ENCODE measurements around the gene ENG. TPM values are rescaled to one million over a fixed set of nuclear protein-coding genes. Genes with fewer than 3 reads are reported as not detected.

The ENG gene
- polyA plus RNA-seq (2012; rRNA removed), result 8.8 and 18.8 TPM in 2 replicates
- 8.8 and 16.2 TPM in 2 replicates for polyA plus RNA-seq (2012; cell fraction: cytosol; rRNA removed)
- 25.8 and 27.5 TPM in 2 replicates for polyA plus RNA-seq (2012; cell fraction: nucleus; rRNA removed)

- WGBS (ENCODE audit: low lambda C conversion rate), result 19% methylated on average over 21 of the region's 37 CpGs
- CTCF ChIA-PET, result interaction anchor here (0.7 to 10.9 kb wide), 14 partner anchors 9 to 264 kb away, joined by 3 to 116 read pairs (median 4); partner anchors contain the start of genes AK1 and TOR2A
- no peak for TF ChIP-seq GATA2 (CRISPR knock-in tag; IDR thresholded peaks at IDR 0.05)
- 0 out of 2 replicates have a peak, but pooled peaks have one; percentile 40 for TF ChIP-seq ELF1 (IDR thresholded peaks at IDR 0.05)
- TF ChIP-seq TEAD4 (IDR thresholded peaks at IDR 0.05; ENCODE audit: borderline replicate concordance, insufficient read depth), result no peak
- TF ChIP-seq RAD21 (IDR thresholded peaks at IDR 0.05; ENCODE audit: low read length), result no peak
- TF ChIP-seq NFIC (IDR thresholded peaks at IDR 0.05; ENCODE audit: borderline replicate concordance), result peak; percentile 27; the same call in 1 of the 2 replicates
- TF ChIP-seq EZH2phosphoT487 (IDR thresholded peaks at IDR 0.05; ENCODE audit: borderline replicate concordance, low read depth), result no peak
- TF ChIP-seq FOXJ3 (CRISPR knock-in tag; IDR thresholded peaks at IDR 0.05), result no peak
- peak; percentile 37 for TF ChIP-seq CTCF (IDR thresholded peaks at IDR 0.05)
- TF ChIP-seq YY1 (IDR thresholded peaks at IDR 0.05; ENCODE audit: low read depth), result no peak
- TF ChIP-seq SMC3 (IDR thresholded peaks at IDR 0.05; ENCODE audit: low read depth, low read length), result no peak
- TF ChIP-seq, protein P1, sequence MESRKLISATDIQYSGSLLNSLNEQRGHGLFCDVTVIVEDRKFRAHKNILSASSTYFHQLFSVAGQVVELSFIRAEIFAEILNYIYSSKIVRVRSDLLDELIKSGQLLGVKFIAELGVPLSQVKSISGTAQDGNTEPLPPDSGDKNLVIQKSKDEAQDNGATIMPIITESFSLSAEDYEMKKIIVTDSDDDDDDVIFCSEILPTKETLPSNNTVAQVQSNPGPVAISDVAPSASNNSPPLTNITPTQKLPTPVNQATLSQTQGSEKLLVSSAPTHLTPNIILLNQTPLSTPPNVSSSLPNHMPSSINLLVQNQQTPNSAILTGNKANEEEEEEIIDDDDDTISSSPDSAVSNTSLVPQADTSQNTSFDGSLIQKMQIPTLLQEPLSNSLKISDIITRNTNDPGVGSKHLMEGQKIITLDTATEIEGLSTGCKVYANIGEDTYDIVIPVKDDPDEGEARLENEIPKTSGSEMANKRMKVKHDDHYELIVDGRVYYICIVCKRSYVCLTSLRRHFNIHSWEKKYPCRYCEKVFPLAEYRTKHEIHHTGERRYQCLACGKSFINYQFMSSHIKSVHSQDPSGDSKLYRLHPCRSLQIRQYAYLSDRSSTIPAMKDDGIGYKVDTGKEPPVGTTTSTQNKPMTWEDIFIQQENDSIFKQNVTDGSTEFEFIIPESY (IDR thresholded peaks at IDR 0.05; ENCODE audit: borderline replicate concordance, low read depth), result no peak
- 0 out of 2 replicates have a peak, but pooled peaks have one; percentile 5 for TF ChIP-seq REST (IDR thresholded peaks at IDR 0.05; ENCODE audit: low read depth, low read length)
- TF ChIP-seq USF1 (IDR thresholded peaks at IDR 0.05; ENCODE audit: borderline replicate concordance, low read depth), result peak; percentile 59
- TF ChIP-seq RFX5 (IDR thresholded peaks at IDR 0.05; ENCODE audit: low read length), result no peak
- no peak for TF ChIP-seq GABPA (IDR thresholded peaks at IDR 0.05; ENCODE audit: low read depth)
- no peak for TF ChIP-seq FOSL2 (IDR thresholded peaks at IDR 0.05; ENCODE audit: borderline replicate concordance, low read depth)
- peak; percentile 90 for TF ChIP-seq MAX (IDR thresholded peaks at IDR 0.05; ENCODE audit: low read depth)
- peak; percentile 49; the same call in 1 of the 2 replicates for TF ChIP-seq POLR2AphosphoS5 (IDR thresholded peaks at IDR 0.05; ENCODE audit: low read depth, low read length)
- TF ChIP-seq FOXM1 (IDR thresholded peaks at IDR 0.05; ENCODE audit: low read depth), result no peak
- TF ChIP-seq RCOR1 (IDR thresholded peaks at IDR 0.05; ENCODE audit: low read length), result no peak
- TF ChIP-seq MXI1 (IDR thresholded peaks at IDR 0.05; ENCODE audit: low read depth, low read length), result peak; percentile 90
- TF ChIP-seq USF2 (IDR thresholded peaks at IDR 0.05; ENCODE audit: borderline replicate concordance, low read depth, low read length), result no peak
- no peak for TF ChIP-seq MEF2A (IDR thresholded peaks at IDR 0.05; ENCODE audit: borderline replicate concordance, low read depth)
These were observed at the start of gene ENG for GRCh38 chr9:127854184-127854806. TSS of gene ENG (minus strand) at chr9:127854658. CDS start at chr9:127854355, 303 bp downstream.

More at GRCh38 chr9:127854184-127854806, at the start of gene ENG:
- Histone ChIP-seq H3K9ac (peak within 1 kb of the TSS; percentile 70), H3K4me1 (ENCODE audit: control insufficient read depth in 1 of 2, insufficient read depth in 2 of 2, low read depth in 1 of 2, low read length in 1 of 2) (peaks cover 6 to 33% of the 10 kb centered on the region in 2 experiments; a peak in 2 of 4 replicates), H3K79me2 (ENCODE audit: insufficient read depth) (peaks cover 49% of the 10 kb centered on the region), H4K20me1 (ENCODE audit: insufficient read depth) (no peaks in the 10 kb centered on the region), H3F3A (replicated peaks; ENCODE audit: insufficient read depth) (no peaks in the 10 kb centered on the region), H3K4me3 (ENCODE audit: low read depth in 2 of 2, low read length in 1 of 2) (peak within 1 kb of the TSS; percentile 62 to 81), H3K9me2 (no peaks in the 10 kb centered on the region), H3K36me3 (replicated peaks in 1 of 2; ENCODE audit: control insufficient read depth in 1 of 2, insufficient read depth in 2 of 2, low read length in 1 of 2) (peaks cover 0 to 5% of the 10 kb centered on the region in 2 experiments), H2AFZ (ENCODE audit: low read depth) (peak within 1 kb of the TSS; percentile 69; the same call in 1 of the 2 replicates), H3K27me3 (ENCODE audit: insufficient read depth) (no peaks in the 10 kb centered on the region), H3K4me2 (peak within 1 kb of the TSS; percentile 96), H3K27ac (ENCODE audit: low read depth in 2 of 2, low read length in 1 of 2) (peak within 1 kb of the TSS; percentile 58 to 86; a peak in 3 of 4 replicates), H3K9me3 (peaks cover 7% of the 10 kb centered on the region; the same call in 1 of the 2 replicates)
- POLR2A ChIA-PET, result interaction anchor here (0.9 to 1.8 kb wide), 4 partner anchors 9 to 193 kb away, joined by 3 to 5 read pairs (median 3); no protein-coding TSS in a partner anchor
- DNase-seq, result peak; percentile 85

Measured in SK-N-SH (cell line).